ENCODE data around the gene SLC5A12.

GRCh38 chr11:26755762-26756161 is 33.9 kb upstream of the SLC5A12 start:
- TF ChIP-seq ATF7 (IDR thresholded peaks at IDR 0.05; ENCODE audit: low read depth) (no peak), POLR2AphosphoS5 (IDR thresholded peaks at IDR 0.05; ENCODE audit: low read length) (no peak), POLR2A (IDR thresholded peaks at IDR 0.05; ENCODE audit: low read depth, low read length) (no peak), CTCF (IDR thresholded peaks at IDR 0.05 in 2 of 3, conservative IDR thresholded peaks at IDR 0.05 in 1 of 3; ENCODE audit: control insufficient read depth in 2 of 3, extremely low read depth in 1 of 3, insufficient read depth in 1 of 3, low read depth in 3 of 3, low read length in 3 of 3) (no peak), EP300 (IDR thresholded peaks at IDR 0.05; ENCODE audit: borderline replicate concordance in 1 of 2, control insufficient read depth in 1 of 2, low read depth in 2 of 2, low read length in 2 of 2) (no peak), ZSCAN29 (IDR thresholded peaks at IDR 0.05) (no peak), MAX (IDR thresholded peaks at IDR 0.05; ENCODE audit: low read depth, low read length) (no peak), CREM (IDR thresholded peaks at IDR 0.05; ENCODE audit: low read depth) (no peak), FOS (IDR thresholded peaks at IDR 0.05; ENCODE audit: borderline replicate concordance, extremely low read depth, insufficient read length) (no peak), SRF (IDR thresholded peaks at IDR 0.05; ENCODE audit: low read depth in 2 of 2, low read length in 2 of 2) (no peak)

All from GM12878 (cell line).